GM12878 (cell line): ENCODE measurements around the gene ACADS. TPM values are rescaled to one million over a fixed set of nuclear protein-coding genes. Genes with fewer than 3 reads are reported as not detected.

Experiments
- ATF7 ChIP-seq: fragments of 450-650 bp; IDR thresholded peaks from 2 replicates; pipeline ENCODE4 v1.6.1; 2016; ENCODE audit warnings: low read depth, mild to moderate bottlenecking
- EED ChIP-seq: sonication (generic); IDR thresholded peaks from 2 replicates; pipeline ENCODE4 v1.6.1; 2016; ENCODE audit warnings: antibody characterized with exemption, low read depth
- EGR1 ChIP-seq, 2 experiments: IDR thresholded peaks; 1 replicate in 1 of 2; 2 replicates in 1 of 2; pipeline ENCODE4 v1.6.1; 2011 to 2012; ENCODE audit warnings: low read depth in 2 of 2, low read length in 2 of 2, borderline replicate concordance in 1 of 2, mild to moderate bottlenecking in 1 of 2, moderate library complexity in 1 of 2
- FOS ChIP-seq: IDR thresholded peaks from 3 replicates; pipeline ENCODE4 v1.6.1; 2011; ENCODE audit warnings: borderline replicate concordance; ENCODE audit not compliant: insufficient read length; ENCODE audit errors: extremely low read depth
- LARP7 ChIP-seq: fragments of 450-650 bp; IDR thresholded peaks from 2 replicates; pipeline ENCODE4 v1.6.1; 2017; ENCODE audit warnings: mild to moderate bottlenecking
- NBN ChIP-seq: fragments of 450-650 bp; IDR thresholded peaks from 2 replicates; pipeline ENCODE4 v1.6.1; 2016
- NFYA ChIP-seq: IDR thresholded peaks from 2 replicates; pipeline ENCODE4 v1.6.1; 2011; ENCODE audit warnings: low read depth, mild to moderate bottlenecking, low read length, improper control_type of control experiment, borderline replicate concordance
- NR2F1 ChIP-seq: fragments of 450-650 bp; conservative IDR thresholded peaks from 2 replicates; pipeline ENCODE4 v1.6.1; 2017; ENCODE audit warnings: mild to moderate bottlenecking
- PAX5 ChIP-seq: IDR thresholded peaks from 2 replicates; pipeline ENCODE4 v1.6.1; 2011; ENCODE audit warnings: low read depth, low read length, borderline replicate concordance
- POLR2AphosphoS5 ChIP-seq: IDR thresholded peaks from 2 replicates; pipeline ENCODE4 v1.6.1; 2011; ENCODE audit warnings: mild to moderate bottlenecking, low read length, inconsistent platforms
- RFX5 ChIP-seq: IDR thresholded peaks from 2 replicates; pipeline ENCODE4 v1.6.1; 2011; ENCODE audit warnings: low read depth, low read length, improper control_type of control experiment
- SMAD5 ChIP-seq: IDR thresholded peaks from 2 replicates; pipeline ENCODE4 v1.6.1; 2016; ENCODE audit warnings: antibody characterized with exemption, low read depth
- TCF3 ChIP-seq: IDR thresholded peaks from 2 replicates; pipeline ENCODE4 v1.6.1; 2012; ENCODE audit warnings: low read depth, mild to moderate bottlenecking, low read length, borderline replicate concordance; ENCODE audit not compliant: insufficient read depth
- ZNF207 ChIP-seq: fragments of 450-650 bp; IDR thresholded peaks from 2 replicates; pipeline ENCODE4 v1.6.1; 2014; ENCODE audit warnings: antibody characterized with exemption, mild to moderate bottlenecking, borderline replicate concordance
- polyA plus RNA-seq, 11 experiments: library from polyadenylated mRNA; depleted of rRNA in 4 of 11; unstranded in 6 of 11; stranded (reverse) in 5 of 11; fragments of >200 nt; fragmentation: Nextera tagmentation in 4 of 11; fragmentation: Illumina TruSeq in 1 of 11; extraction: Ambion mirVana in 4 of 11; extraction: Trizol in 1 of 11; gene quantifications; 1 replicate in 1 of 11; 2 replicates in 10 of 11; pipeline versions ENCODE4 v1.2.1 to v1.2.3, GENCODE V29; 2011 to 2016; ENCODE audit warnings: inconsistent platforms in 2 of 11, missing spikeins in 2 of 11, low read depth in 1 of 11
- total RNA-seq, 4 experiments: library from RNA; depleted of rRNA in 3 of 4; stranded (reverse); fragments of >200 nt in 3 of 4; fragmentation: Illumina TruSeq in 1 of 4; extraction: Trizol in 1 of 4; gene quantifications; 2 replicates each; pipeline versions ENCODE4 v1.2.1 to v1.2.3, GENCODE V29; 2013 to 2021
- TF ChIP-seq, protein P1 (sequence below): fragments of 450-650 bp; IDR thresholded peaks from 2 replicates; pipeline ENCODE4 v1.6.1; 2016; ENCODE audit warnings: mild to moderate bottlenecking, moderate library complexity, borderline replicate concordance
- TF ChIP-seq, protein P2 (sequence below): IDR thresholded peaks from 2 replicates; pipeline ENCODE4 v1.6.1; 2011; ENCODE audit warnings: borderline replicate concordance, low read depth, mild to moderate bottlenecking, moderate library complexity, low read length; ENCODE audit not compliant: insufficient read depth, poor library complexity, severe bottlenecking
- TF ChIP-seq, protein P3 (sequence below): IDR thresholded peaks from 2 replicates; pipeline ENCODE4 v1.6.1; 2012; ENCODE audit warnings: low read depth, low read length, improper control_type of control experiment
- TF ChIP-seq, protein P4 (sequence below): fragments of 450-650 bp; IDR thresholded peaks from 2 replicates; pipeline ENCODE4 v1.6.1; 2017; ENCODE audit warnings: mild to moderate bottlenecking, moderate library complexity
- TF ChIP-seq, protein P5 (sequence below): fragments of 450-650 bp; IDR thresholded peaks from 2 replicates; pipeline ENCODE4 v1.6.1; 2016; ENCODE audit warnings: mild to moderate bottlenecking

The ACADS gene
- total and polyA plus RNA-seq, 10 of the 15 experiments (the other 5 are each of a cell fraction or from before 2014, with no cell fraction given), result 0.05 to 18.1 (median 10.2) TPM

DNA sequence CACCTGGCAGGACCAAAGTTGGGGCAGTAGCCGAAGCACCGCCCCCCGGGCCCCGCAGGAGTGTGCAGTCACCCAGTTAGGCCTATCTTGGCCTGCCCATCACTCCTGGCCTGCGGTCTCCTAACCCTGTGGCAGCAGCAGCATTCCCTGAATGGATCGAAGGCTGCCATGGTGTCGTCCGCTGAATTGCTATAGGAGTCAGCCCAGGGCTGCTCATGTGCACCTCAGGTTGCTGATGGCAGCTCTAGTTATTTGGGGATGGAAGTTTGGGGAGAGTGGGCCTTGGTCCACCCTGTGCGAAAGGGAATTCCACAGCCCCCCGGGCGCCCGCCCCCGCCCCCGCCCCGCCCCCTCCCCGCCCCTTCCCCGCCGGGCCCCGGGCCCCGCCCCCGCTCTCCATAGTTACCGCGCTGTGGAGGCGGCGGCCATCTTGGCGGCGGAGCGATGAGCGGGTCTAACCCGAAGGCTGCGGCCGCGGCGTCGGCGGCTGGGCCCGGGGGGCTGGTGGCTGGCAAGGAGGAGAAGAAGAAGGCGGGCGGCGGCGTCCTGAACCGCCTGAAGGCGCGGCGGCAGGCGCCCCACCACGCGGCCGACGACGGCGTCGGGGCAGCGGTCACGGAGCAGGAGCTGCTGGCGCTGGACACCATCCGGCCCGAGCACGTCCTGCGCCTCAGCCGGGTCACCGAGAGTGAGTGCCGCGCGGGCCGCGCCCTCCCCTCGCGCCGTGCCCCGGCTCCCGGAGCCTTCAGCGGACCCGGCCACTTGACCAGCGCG is 15.4 kb upstream of the ACADS start, which contains the start of gene UNC119B (continued):
- TF ChIP-seq, protein P1, sequence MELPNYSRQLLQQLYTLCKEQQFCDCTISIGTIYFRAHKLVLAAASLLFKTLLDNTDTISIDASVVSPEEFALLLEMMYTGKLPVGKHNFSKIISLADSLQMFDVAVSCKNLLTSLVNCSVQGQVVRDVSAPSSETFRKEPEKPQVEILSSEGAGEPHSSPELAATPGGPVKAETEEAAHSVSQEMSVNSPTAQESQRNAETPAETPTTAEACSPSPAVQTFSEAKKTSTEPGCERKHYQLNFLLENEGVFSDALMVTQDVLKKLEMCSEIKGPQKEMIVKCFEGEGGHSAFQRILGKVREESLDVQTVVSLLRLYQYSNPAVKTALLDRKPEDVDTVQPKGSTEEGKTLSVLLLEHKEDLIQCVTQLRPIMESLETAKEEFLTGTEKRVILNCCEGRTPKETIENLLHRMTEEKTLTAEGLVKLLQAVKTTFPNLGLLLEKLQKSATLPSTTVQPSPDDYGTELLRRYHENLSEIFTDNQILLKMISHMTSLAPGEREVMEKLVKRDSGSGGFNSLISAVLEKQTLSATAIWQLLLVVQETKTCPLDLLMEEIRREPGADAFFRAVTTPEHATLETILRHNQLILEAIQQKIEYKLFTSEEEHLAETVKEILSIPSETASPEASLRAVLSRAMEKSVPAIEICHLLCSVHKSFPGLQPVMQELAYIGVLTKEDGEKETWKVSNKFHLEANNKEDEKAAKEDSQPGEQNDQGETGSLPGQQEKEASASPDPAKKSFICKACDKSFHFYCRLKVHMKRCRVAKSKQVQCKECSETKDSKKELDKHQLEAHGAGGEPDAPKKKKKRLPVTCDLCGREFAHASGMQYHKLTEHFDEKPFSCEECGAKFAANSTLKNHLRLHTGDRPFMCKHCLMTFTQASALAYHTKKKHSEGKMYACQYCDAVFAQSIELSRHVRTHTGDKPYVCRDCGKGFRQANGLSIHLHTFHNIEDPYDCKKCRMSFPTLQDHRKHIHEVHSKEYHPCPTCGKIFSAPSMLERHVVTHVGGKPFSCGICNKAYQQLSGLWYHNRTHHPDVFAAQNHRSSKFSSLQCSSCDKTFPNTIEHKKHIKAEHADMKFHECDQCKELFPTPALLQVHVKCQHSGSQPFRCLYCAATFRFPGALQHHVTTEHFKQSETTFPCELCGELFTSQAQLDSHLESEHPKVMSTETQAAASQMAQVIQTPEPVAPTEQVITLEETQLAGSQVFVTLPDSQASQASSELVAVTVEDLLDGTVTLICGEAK, result no peak
- TF ChIP-seq NFYA (no peak), NR2F1 (peak; percentile 62), PAX5 (no peak), EGR1 (IDR thresholded peaks at IDR 0.05; ENCODE audit: borderline replicate concordance in 1 of 2, low read depth in 2 of 2, low read length in 2 of 2) (peak in 1 of 2 experiments; percentile 82; a peak in 2 of 3 replicates), SMAD5 (no peak), EED (no peak), TCF3 (no peak), RFX5 (no peak), FOS (no peak), NBN (no peak), POLR2AphosphoS5 (no peak), ATF7 (no peak), LARP7 (peak; percentile 91), ZNF207 (no peak)
- TF ChIP-seq, protein P2, sequence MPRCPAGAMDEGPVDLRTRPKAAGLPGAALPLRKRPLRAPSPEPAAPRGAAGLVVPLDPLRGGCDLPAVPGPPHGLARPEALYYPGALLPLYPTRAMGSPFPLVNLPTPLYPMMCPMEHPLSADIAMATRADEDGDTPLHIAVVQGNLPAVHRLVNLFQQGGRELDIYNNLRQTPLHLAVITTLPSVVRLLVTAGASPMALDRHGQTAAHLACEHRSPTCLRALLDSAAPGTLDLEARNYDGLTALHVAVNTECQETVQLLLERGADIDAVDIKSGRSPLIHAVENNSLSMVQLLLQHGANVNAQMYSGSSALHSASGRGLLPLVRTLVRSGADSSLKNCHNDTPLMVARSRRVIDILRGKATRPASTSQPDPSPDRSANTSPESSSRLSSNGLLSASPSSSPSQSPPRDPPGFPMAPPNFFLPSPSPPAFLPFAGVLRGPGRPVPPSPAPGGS, result no peak
- TF ChIP-seq, protein P3, sequence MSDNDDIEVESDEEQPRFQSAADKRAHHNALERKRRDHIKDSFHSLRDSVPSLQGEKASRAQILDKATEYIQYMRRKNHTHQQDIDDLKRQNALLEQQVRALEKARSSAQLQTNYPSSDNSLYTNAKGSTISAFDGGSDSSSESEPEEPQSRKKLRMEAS, result no peak; the same call in 1 of the 2 replicates
- TF ChIP-seq, protein P4, sequence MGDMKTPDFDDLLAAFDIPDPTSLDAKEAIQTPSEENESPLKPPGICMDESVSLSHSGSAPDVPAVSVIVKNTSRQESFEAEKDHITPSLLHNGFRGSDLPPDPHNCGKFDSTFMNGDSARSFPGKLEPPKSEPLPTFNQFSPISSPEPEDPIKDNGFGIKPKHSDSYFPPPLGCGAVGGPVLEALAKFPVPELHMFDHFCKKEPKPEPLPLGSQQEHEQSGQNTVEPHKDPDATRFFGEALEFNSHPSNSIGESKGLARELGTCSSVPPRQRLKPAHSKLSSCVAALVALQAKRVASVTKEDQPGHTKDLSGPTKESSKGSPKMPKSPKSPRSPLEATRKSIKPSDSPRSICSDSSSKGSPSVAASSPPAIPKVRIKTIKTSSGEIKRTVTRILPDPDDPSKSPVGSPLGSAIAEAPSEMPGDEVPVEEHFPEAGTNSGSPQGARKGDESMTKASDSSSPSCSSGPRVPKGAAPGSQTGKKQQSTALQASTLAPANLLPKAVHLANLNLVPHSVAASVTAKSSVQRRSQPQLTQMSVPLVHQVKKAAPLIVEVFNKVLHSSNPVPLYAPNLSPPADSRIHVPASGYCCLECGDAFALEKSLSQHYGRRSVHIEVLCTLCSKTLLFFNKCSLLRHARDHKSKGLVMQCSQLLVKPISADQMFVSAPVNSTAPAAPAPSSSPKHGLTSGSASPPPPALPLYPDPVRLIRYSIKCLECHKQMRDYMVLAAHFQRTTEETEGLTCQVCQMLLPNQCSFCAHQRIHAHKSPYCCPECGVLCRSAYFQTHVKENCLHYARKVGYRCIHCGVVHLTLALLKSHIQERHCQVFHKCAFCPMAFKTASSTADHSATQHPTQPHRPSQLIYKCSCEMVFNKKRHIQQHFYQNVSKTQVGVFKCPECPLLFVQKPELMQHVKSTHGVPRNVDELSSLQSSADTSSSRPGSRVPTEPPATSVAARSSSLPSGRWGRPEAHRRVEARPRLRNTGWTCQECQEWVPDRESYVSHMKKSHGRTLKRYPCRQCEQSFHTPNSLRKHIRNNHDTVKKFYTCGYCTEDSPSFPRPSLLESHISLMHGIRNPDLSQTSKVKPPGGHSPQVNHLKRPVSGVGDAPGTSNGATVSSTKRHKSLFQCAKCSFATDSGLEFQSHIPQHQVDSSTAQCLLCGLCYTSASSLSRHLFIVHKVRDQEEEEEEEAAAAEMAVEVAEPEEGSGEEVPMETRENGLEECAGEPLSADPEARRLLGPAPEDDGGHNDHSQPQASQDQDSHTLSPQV, result no peak
- TF ChIP-seq, protein P5, sequence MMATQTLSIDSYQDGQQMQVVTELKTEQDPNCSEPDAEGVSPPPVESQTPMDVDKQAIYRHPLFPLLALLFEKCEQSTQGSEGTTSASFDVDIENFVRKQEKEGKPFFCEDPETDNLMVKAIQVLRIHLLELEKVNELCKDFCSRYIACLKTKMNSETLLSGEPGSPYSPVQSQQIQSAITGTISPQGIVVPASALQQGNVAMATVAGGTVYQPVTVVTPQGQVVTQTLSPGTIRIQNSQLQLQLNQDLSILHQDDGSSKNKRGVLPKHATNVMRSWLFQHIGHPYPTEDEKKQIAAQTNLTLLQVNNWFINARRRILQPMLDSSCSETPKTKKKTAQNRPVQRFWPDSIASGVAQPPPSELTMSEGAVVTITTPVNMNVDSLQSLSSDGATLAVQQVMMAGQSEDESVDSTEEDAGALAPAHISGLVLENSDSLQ, result peak; percentile 41; the same call in 1 of the 2 replicates
